Measurements from ENCODE around the gene S1PR3. TPM values are rescaled to one million over a fixed set of nuclear protein-coding genes. Genes with fewer than 3 reads are reported as not detected.

S1PR3 gene
- total RNA-seq, 4 donors from 2014 or later: 2.0 to 13.5 (median 8.3) TPM

DNA sequence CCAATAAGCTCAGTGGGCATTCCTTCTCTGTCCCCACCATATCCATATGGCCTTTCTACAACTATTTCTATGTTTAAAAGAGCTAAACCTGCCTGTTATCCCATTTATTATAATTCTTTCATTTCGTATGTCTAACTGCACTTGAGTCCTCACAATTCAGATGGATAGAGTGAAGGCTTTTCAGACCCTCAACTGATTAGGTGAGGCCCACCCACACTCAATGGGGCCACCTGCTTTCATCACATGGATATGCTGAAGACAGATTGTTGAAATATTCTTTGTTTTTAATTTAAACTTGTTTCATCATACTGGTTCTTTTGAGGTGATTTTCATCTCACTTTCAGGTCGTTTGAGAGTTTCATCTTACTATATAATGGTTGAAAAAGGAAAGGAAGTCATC is 5.7 kb upstream of the S1PR3 start:
- in situ Hi-C loops (cut with MboI; ENCODE audit: low pct_ligation_motif_present in 1 of 4, low pct_unique_long_range_greater_than_20kb in 1 of 4, low sequenced_read_pairs in 3 of 4) (loop anchor here in 1 of 4 donors (25.0 kb wide), 1 partner anchor 1298 kb away; no protein-coding TSS in a partner anchor), intact Hi-C loops (cut with DNase I; ENCODE audit: low total_unique reads) (no loop called here)
- no peak overlapping the region for H3K27ac ChIP-seq
- TF ChIP-seq POLR2A (IDR thresholded peaks at IDR 0.05) (no peak), POLR2AphosphoS5 (IDR thresholded peaks at IDR 0.05) (no peak), EP300 (IDR thresholded peaks at IDR 0.05; ENCODE audit: low read depth) (no peak)
- TF ChIP-seq, protein P1, sequence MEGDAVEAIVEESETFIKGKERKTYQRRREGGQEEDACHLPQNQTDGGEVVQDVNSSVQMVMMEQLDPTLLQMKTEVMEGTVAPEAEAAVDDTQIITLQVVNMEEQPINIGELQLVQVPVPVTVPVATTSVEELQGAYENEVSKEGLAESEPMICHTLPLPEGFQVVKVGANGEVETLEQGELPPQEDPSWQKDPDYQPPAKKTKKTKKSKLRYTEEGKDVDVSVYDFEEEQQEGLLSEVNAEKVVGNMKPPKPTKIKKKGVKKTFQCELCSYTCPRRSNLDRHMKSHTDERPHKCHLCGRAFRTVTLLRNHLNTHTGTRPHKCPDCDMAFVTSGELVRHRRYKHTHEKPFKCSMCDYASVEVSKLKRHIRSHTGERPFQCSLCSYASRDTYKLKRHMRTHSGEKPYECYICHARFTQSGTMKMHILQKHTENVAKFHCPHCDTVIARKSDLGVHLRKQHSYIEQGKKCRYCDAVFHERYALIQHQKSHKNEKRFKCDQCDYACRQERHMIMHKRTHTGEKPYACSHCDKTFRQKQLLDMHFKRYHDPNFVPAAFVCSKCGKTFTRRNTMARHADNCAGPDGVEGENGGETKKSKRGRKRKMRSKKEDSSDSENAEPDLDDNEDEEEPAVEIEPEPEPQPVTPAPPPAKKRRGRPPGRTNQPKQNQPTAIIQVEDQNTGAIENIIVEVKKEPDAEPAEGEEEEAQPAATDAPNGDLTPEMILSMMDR (IDR thresholded peaks at IDR 0.05): no peak
- no peak for DNase-seq
- peaks cover 0 to 10% (median 0%) of the 10 kb centered on the region in 4 donors for H3K4me1 ChIP-seq
- WGBS, 2 donors (ENCODE audit: low coverage in 1 of 2): 55 to 86% methylated on average over 2 of the region's 2 CpGs
- no peaks in the 10 kb centered on the region for H3K9me3 ChIP-seq
- no peaks in the 10 kb centered on the region for H3K36me3 ChIP-seq
- peaks cover 7% of the 10 kb centered on the region for H3K27me3 ChIP-seq
- H3K4me3 ChIP-seq: no peak overlapping the region

DNA sequence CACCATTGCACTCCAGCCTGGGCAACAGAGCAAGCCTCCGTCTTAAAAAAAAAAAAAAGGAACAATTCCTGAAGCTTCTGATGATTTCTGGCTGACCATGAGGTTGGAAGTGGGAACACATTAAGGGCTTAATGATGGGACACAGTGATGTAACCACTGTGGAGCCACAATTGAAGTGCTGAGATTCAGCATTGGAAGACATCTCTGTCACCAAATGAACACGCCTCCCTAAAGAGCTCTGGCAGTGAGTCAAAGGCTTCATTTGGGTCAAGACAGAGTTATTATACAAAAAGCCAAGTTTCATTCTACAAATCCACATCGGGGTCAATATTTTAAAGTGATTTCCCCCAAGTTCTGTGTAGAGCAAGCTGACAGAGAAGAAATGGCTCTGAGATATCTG is 4.5 kb upstream of the S1PR3 start:
- intact Hi-C loops (cut with DNase I; ENCODE audit: low total_unique reads): no loop called here
- H3K9me3 ChIP-seq: no peaks in the 10 kb centered on the region
- TF ChIP-seq, protein P1 (IDR thresholded peaks at IDR 0.05): no peak
- TF ChIP-seq EP300 (IDR thresholded peaks at IDR 0.05; ENCODE audit: low read depth) (no peak), POLR2A (IDR thresholded peaks at IDR 0.05) (no peak), POLR2AphosphoS5 (IDR thresholded peaks at IDR 0.05) (no peak)

DNA sequence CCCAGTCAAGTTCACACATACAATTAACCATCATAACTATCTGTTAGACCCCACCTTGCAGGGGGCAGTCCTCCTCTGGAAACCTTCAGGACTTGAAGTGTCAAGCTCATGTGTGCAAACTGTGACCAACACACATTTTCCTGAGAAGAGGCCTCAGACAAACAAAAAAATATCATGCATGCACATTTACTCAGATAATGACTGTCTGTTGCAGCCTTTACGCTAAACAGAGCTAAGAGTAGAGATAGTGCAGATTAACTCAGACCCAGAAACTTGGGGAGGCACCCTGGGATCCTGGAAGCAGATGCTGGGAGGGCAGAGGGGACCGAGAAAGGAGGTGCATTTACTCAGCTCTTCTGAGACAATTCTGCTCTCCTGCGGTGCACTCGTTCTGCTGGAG is 3.6 kb upstream of the S1PR3 start:
- WGBS, 2 donors (ENCODE audit: low coverage in 1 of 2): 63 to 68% methylated on average over 4 of the region's 4 CpGs
- in situ Hi-C loops (cut with MboI; ENCODE audit: low pct_ligation_motif_present in 1 of 4, low pct_unique_long_range_greater_than_20kb in 1 of 4, low sequenced_read_pairs in 3 of 4): loop anchor here in 1 of 4 donors (25.0 kb wide), 1 partner anchor 1300 kb away; no protein-coding TSS in a partner anchor

More for the DNA sequence above, 4.5 kb upstream of the S1PR3 start:
- no peaks in the 10 kb centered on the region for H3K36me3 ChIP-seq
- H3K27me3 ChIP-seq: peaks cover 18% of the 10 kb centered on the region
- no peak for DNase-seq
- WGBS, 2 donors (ENCODE audit: low coverage in 1 of 2): 67% methylated on average over 3 of the region's 3 CpGs; no CpG with 5 or more reads in 1 of the 2 donors
- H3K4me3 ChIP-seq: no peak overlapping the region
- H3K27ac ChIP-seq: no peak overlapping the region
- in situ Hi-C loops (cut with MboI; ENCODE audit: low pct_ligation_motif_present in 1 of 4, low pct_unique_long_range_greater_than_20kb in 1 of 4, low sequenced_read_pairs in 3 of 4): loop anchor here in 1 of 4 donors (25.0 kb wide), 1 partner anchor 1299 kb away; no protein-coding TSS in a partner anchor
- H3K4me1 ChIP-seq: peaks cover 0 to 19% (median 0%) of the 10 kb centered on the region in 4 donors

DNA sequence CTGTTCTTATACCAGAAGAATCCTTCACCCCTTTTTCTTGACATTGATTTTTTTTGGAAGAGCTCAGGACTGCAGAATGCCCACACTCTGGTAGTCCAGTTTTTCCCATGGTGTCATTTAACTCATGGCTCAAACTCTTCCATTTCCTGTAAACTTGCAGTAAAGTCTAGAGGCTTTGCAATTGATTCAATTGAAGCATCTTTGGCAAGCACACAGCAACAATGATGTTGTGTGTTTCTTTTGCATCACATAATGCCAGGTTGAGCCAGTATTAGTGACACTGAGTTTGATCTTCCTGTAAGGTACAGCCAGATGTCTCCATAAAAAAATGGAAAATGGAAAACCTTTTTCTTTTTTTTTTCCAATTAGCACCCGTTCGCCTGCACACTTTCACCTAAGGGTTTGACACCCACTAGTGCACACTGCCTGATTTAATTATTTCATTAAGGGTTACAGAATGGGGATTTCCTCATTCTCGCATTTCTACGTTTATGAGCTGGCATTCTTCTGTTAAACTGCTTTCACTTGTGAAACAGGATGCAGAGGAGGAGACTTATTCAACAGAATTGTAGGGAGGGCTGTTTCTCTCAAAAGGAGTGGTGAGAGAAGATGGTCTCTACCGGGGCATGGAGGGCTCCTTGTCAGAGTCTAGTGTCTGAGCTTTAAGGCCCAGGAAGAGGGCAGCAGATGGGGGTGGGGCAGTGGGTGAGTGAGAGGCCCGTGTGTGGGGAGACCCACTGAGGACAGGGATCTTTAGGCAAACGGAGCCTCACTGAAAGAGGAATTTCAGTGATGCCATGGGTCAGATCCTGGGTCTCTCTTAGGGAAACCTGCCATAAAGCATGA is 2.2 kb upstream of the S1PR3 start:
- DNase-seq: no peak
- Histone ChIP-seq H3K4me1 (peaks cover 0 to 35% (median 3%) of the 10 kb centered on the region in 4 donors), H3K36me3 (no peaks in the 10 kb centered on the region), H3K27ac (peak overlapping the region in 3 of 4 donors; percentile 3 to 34 (median 34)), H3K27me3 (peaks cover 35% of the 10 kb centered on the region), H3K9me3 (no peaks in the 10 kb centered on the region), H3K4me3 (no peak overlapping the region)
- in situ Hi-C loops (cut with MboI; ENCODE audit: low pct_ligation_motif_present in 1 of 4, low pct_unique_long_range_greater_than_20kb in 1 of 4, low sequenced_read_pairs in 3 of 4): loop anchor here in 1 of 4 donors (25.0 kb wide), 1 partner anchor 1302 kb away; no protein-coding TSS in a partner anchor
- 17 to 19% methylated on average over 3 to 7 of the region's 7 CpGs for WGBS, 2 donors (ENCODE audit: low coverage in 1 of 2)
- intact Hi-C loops (cut with DNase I; ENCODE audit: low total_unique reads): no loop called here
- TF ChIP-seq, protein P1 (IDR thresholded peaks at IDR 0.05): no peak
- TF ChIP-seq EP300 (IDR thresholded peaks at IDR 0.05; ENCODE audit: low read depth) (no peak), POLR2A (IDR thresholded peaks at IDR 0.05) (no peak), POLR2AphosphoS5 (IDR thresholded peaks at IDR 0.05) (no peak)

More for the DNA sequence above, 3.6 kb upstream of the S1PR3 start:
- H3K27me3 ChIP-seq: peaks cover 27% of the 10 kb centered on the region
- H3K27ac ChIP-seq: no peak overlapping the region
- H3K4me3 ChIP-seq: no peak overlapping the region
- no peaks in the 10 kb centered on the region for H3K9me3 ChIP-seq
- no peaks in the 10 kb centered on the region for H3K36me3 ChIP-seq
- intact Hi-C loops (cut with DNase I; ENCODE audit: low total_unique reads): no loop called here
- peaks cover 0 to 25% (median 2%) of the 10 kb centered on the region in 4 donors for H3K4me1 ChIP-seq
- no peak for DNase-seq
- TF ChIP-seq POLR2A (IDR thresholded peaks at IDR 0.05): no peak
- TF ChIP-seq EP300 (IDR thresholded peaks at IDR 0.05; ENCODE audit: low read depth): no peak
- no peak for TF ChIP-seq POLR2AphosphoS5 (IDR thresholded peaks at IDR 0.05)
- TF ChIP-seq, protein P1 (IDR thresholded peaks at IDR 0.05): no peak
